Measurements from ENCODE around the gene GAS7.

GRCh38 chr17:9924735-9925191 lies 273.6 kb downstream of the GAS7 start:
- TF ChIP-seq POLR2A (IDR thresholded peaks at IDR 0.05) (no peak), POLR2AphosphoS5 (IDR thresholded peaks at IDR 0.05) (no peak)

Data from prostate gland (tissue), 1 donor.